PC-3 (cell line): ENCODE data around the gene TNNC1.

Source experiments
- EZH2 ChIP-seq: fragments of 300-600 bp; sonication (generic); IDR thresholded peaks from one replicate; pipeline ENCODE4 v1.6.1; 2017; ENCODE audit warnings: antibody characterized with exemption, mild to moderate bottlenecking, low read length; ENCODE audit not compliant: unreplicated experiment
- TF ChIP-seq, protein P1 (sequence below): fragments of 300-600 bp; sonication (generic); conservative IDR thresholded peaks from 2 replicates; pipeline ENCODE4 v1.5.1; 2017; ENCODE audit warnings: antibody characterized with exemption, low read depth, mild to moderate bottlenecking, low read length

DNA sequence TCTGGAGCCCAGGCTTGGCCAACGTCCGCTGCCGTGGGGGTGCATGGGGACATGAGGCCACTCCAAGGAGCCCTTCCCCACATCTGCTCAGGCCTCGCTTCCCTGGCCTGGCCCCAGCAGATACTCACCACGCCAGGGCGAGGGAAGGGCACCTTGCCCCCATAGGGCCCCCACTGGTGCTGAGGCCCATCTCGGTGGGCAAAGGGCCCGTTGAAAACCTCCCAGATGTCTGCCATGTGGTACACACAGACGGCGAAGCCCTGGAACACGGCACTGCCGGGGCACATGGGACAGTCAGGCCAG lies 13.6 kb downstream of the TNNC1 start:
- TF ChIP-seq, protein P1, sequence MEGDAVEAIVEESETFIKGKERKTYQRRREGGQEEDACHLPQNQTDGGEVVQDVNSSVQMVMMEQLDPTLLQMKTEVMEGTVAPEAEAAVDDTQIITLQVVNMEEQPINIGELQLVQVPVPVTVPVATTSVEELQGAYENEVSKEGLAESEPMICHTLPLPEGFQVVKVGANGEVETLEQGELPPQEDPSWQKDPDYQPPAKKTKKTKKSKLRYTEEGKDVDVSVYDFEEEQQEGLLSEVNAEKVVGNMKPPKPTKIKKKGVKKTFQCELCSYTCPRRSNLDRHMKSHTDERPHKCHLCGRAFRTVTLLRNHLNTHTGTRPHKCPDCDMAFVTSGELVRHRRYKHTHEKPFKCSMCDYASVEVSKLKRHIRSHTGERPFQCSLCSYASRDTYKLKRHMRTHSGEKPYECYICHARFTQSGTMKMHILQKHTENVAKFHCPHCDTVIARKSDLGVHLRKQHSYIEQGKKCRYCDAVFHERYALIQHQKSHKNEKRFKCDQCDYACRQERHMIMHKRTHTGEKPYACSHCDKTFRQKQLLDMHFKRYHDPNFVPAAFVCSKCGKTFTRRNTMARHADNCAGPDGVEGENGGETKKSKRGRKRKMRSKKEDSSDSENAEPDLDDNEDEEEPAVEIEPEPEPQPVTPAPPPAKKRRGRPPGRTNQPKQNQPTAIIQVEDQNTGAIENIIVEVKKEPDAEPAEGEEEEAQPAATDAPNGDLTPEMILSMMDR, result no peak
- TF ChIP-seq EZH2, result no peak
